PFSK-1 (cell line): ENCODE measurements around the gene WFDC11.

ENCODE experiments used
- FOXP2 ChIP-seq: optimal IDR thresholded peaks from 2 replicates; pipeline ENCODE3; 2011; ENCODE audit warnings: borderline replicate concordance, control low read depth, inconsistent platforms; ENCODE audit not compliant: insufficient read depth; ENCODE audit errors: extremely low read length, extremely low read depth
- POLR2AphosphoS5 ChIP-seq: IDR thresholded peaks from 2 replicates; pipeline ENCODE4 v1.6.1; 2012; ENCODE audit warnings: low read depth, mild to moderate bottlenecking, control low read depth, low read length, moderate library complexity
- REST ChIP-seq, 2 experiments: IDR thresholded peaks; 2 replicates each; pipeline versions ENCODE4 v1.6.1 to v1.8.0; 2011 to 2012; ENCODE audit warnings: low read depth in 2 of 2, low read length in 2 of 2, control low read depth in 1 of 2, inconsistent platforms in 1 of 2, mild to moderate bottlenecking in 1 of 2, moderate library complexity in 1 of 2; ENCODE audit not compliant: insufficient read depth in 1 of 2
- TAF1 ChIP-seq: IDR thresholded peaks from 2 replicates; pipeline ENCODE4 v1.6.1; 2012; ENCODE audit warnings: low read length, control low read depth, borderline replicate concordance; ENCODE audit not compliant: insufficient read depth

GRCh38 chr20:45646875-45647274, 23.2 kb downstream of the WFDC11 start:
- no peak for TF ChIP-seq FOXP2
- TF ChIP-seq POLR2AphosphoS5 = no peak
- TF ChIP-seq TAF1 = no peak
- TF ChIP-seq REST (IDR thresholded peaks at IDR 0.05; ENCODE audit: insufficient read depth in 1 of 2, low read depth in 2 of 2, low read length in 2 of 2) = no peak
